GM12878 (cell line): Measurements from ENCODE around the gene ZFYVE19. TPM values are rescaled to one million over a fixed set of nuclear protein-coding genes. Genes with fewer than 3 reads are reported as not detected.

Experiments used
- BACH1 ChIP-seq: fragments of 450-650 bp; IDR thresholded peaks from 2 replicates; pipeline ENCODE4 v1.6.1; 2017; ENCODE audit warnings: mild to moderate bottlenecking, borderline replicate concordance
- BHLHE40 ChIP-seq, 2 experiments: fragments of 450-650 bp in 1 of 2; IDR thresholded peaks; 2 replicates each; pipeline ENCODE4 v1.6.1; 2011 to 2017; ENCODE audit warnings: low read depth in 2 of 2, borderline replicate concordance in 1 of 2, improper control_type of control experiment in 1 of 2, low read length in 1 of 2, mild to moderate bottlenecking in 1 of 2
- BMI1 ChIP-seq: fragments of 450-650 bp; IDR thresholded peaks from 2 replicates; pipeline ENCODE4 v1.6.1; 2016; ENCODE audit warnings: mild to moderate bottlenecking, moderate library complexity, borderline replicate concordance
- DPF2 ChIP-seq: fragments of 450-650 bp; IDR thresholded peaks from 2 replicates; pipeline ENCODE4 v1.6.1; 2017; ENCODE audit warnings: mild to moderate bottlenecking
- GATAD2B ChIP-seq: fragments of 450-650 bp; conservative IDR thresholded peaks from 2 replicates; pipeline ENCODE4 v1.6.1; 2017; ENCODE audit warnings: low read depth, mild to moderate bottlenecking, moderate library complexity
- HDAC6 ChIP-seq: fragments of 200-600 bp; sonication (generic); IDR thresholded peaks from one replicate; pipeline ENCODE4 v1.8.0; 2017; ENCODE audit warnings: antibody characterized with exemption; ENCODE audit not compliant: unreplicated experiment
- IKZF1 ChIP-seq: fragments of 450-650 bp; conservative IDR thresholded peaks from 2 replicates; pipeline ENCODE4 v1.6.1; 2017; ENCODE audit warnings: antibody characterized with exemption, mild to moderate bottlenecking
- PML ChIP-seq: IDR thresholded peaks from 2 replicates; pipeline ENCODE4 v1.6.1; 2012; ENCODE audit warnings: low read length, inconsistent platforms
- RB1 ChIP-seq: fragments of 450-650 bp; formaldehyde crosslinking; IDR thresholded peaks from 2 replicates; pipeline ENCODE4 v1.6.1; 2017; ENCODE audit warnings: mild to moderate bottlenecking, borderline replicate concordance
- SIX5 ChIP-seq: IDR thresholded peaks from 2 replicates; pipeline ENCODE4 v1.6.1; 2011; ENCODE audit warnings: mild to moderate bottlenecking, low read depth, low read length, moderate library complexity; ENCODE audit not compliant: severe bottlenecking
- SMAD1 ChIP-seq: fragments of 450-650 bp; IDR thresholded peaks from 2 replicates; pipeline ENCODE4 v1.6.1; 2018; ENCODE audit warnings: mild to moderate bottlenecking, low read depth; ENCODE audit not compliant: partially characterized antibody
- TCF3 ChIP-seq: IDR thresholded peaks from 2 replicates; pipeline ENCODE4 v1.6.1; 2012; ENCODE audit warnings: low read depth, mild to moderate bottlenecking, low read length, borderline replicate concordance; ENCODE audit not compliant: insufficient read depth
- YY1 ChIP-seq: IDR thresholded peaks from 2 replicates; pipeline ENCODE4 v1.6.1; 2011; ENCODE audit warnings: low read depth, mild to moderate bottlenecking, low read length
- ZNF217 ChIP-seq: fragments of 450-650 bp; IDR thresholded peaks from 2 replicates; pipeline ENCODE4 v1.6.1; 2017; ENCODE audit warnings: antibody characterized with exemption, mild to moderate bottlenecking
- ZNF384 ChIP-seq: IDR thresholded peaks from 2 replicates; pipeline ENCODE4 v1.6.1; 2012; ENCODE audit warnings: low read depth, mild to moderate bottlenecking, low read length, improper control_type of control experiment, borderline replicate concordance
- polyA plus RNA-seq, 11 experiments: library from polyadenylated mRNA; depleted of rRNA in 4 of 11; unstranded in 6 of 11; stranded (reverse) in 5 of 11; fragments of >200 nt; fragmentation: Nextera tagmentation in 4 of 11; fragmentation: Illumina TruSeq in 1 of 11; extraction: Ambion mirVana in 4 of 11; extraction: Trizol in 1 of 11; gene quantifications; 1 replicate in 1 of 11; 2 replicates in 10 of 11; pipeline versions ENCODE4 v1.2.1 to v1.2.3, GENCODE V29; 2011 to 2016; ENCODE audit warnings: inconsistent platforms in 2 of 11, missing spikeins in 2 of 11, low read depth in 1 of 11
- total RNA-seq, 4 experiments: library from RNA; depleted of rRNA in 3 of 4; stranded (reverse); fragments of >200 nt in 3 of 4; fragmentation: Illumina TruSeq in 1 of 4; extraction: Trizol in 1 of 4; gene quantifications; 2 replicates each; pipeline versions ENCODE4 v1.2.1 to v1.2.3, GENCODE V29; 2013 to 2021
- TF ChIP-seq, protein P1 (sequence below): fragments of 150-350 bp; IDR thresholded peaks from 2 replicates; pipeline ENCODE4 v1.6.1; 2016; ENCODE audit warnings: low read depth, low read length
- TF ChIP-seq, protein P2 (sequence below): fragments of 450-650 bp; IDR thresholded peaks from 2 replicates; pipeline ENCODE4 v1.6.1; 2017; ENCODE audit warnings: mild to moderate bottlenecking, moderate library complexity
- TF ChIP-seq, protein P3 (sequence below): fragments of 450-650 bp; conservative IDR thresholded peaks from 2 replicates; pipeline ENCODE4 v1.6.1; 2017; ENCODE audit warnings: mild to moderate bottlenecking, moderate library complexity
- TF ChIP-seq, protein P4 (sequence below): IDR thresholded peaks from 2 replicates; pipeline ENCODE4 v1.6.1; 2011; ENCODE audit warnings: low read depth, mild to moderate bottlenecking, low read length, moderate library complexity, borderline replicate concordance; ENCODE audit errors: extremely low read depth

Gene ZFYVE19
- total and polyA plus RNA-seq, 10 of the 15 experiments (the other 5 are each of a cell fraction or from before 2014, with no cell fraction given) = 1.7 to 36.3 (median 17.0) TPM

DNA sequence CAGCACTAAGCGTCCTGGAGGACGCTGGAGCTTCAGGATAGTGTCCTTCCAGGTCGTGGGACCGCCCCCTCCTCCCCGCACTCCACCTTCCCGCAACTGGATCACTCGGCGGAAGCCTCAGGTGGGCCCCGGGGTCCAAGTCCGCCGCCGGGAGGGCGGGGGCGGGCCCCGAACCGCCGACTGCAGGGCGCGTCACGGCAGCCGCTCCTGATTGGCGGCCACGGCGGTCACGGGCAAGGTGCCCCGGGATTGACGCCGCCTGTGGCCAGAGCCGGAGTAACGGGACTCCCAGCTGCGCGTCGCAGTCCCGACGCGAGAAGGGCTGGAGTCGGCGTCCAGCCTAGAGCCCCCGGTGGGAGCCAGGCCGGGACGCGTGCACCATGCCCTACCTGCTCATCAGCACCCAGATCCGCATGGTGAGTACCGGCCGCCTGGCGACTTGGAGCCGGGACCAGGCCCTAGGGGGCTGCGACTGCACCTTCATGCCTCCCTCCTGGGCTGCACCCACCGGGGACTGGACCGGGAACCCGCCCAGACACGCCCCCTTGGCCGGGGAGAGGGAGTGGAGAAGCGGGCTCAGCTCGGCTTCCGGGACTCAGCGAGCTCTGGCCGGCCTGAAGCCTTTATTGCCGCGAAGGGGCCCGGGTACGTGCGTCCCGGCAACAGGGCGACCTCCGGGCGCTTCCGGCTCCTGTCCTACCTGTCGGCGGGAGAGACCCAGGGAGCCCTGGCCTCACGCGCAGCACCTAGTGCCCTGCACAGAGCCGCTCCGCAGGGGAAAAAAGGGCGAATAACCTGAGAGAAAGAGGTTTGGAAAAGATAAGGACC lies 42.9 kb upstream of the ZFYVE19 start, which contains the start of gene GCHFR (continued):
- TF ChIP-seq PML = no peak
- TF ChIP-seq, protein P1, sequence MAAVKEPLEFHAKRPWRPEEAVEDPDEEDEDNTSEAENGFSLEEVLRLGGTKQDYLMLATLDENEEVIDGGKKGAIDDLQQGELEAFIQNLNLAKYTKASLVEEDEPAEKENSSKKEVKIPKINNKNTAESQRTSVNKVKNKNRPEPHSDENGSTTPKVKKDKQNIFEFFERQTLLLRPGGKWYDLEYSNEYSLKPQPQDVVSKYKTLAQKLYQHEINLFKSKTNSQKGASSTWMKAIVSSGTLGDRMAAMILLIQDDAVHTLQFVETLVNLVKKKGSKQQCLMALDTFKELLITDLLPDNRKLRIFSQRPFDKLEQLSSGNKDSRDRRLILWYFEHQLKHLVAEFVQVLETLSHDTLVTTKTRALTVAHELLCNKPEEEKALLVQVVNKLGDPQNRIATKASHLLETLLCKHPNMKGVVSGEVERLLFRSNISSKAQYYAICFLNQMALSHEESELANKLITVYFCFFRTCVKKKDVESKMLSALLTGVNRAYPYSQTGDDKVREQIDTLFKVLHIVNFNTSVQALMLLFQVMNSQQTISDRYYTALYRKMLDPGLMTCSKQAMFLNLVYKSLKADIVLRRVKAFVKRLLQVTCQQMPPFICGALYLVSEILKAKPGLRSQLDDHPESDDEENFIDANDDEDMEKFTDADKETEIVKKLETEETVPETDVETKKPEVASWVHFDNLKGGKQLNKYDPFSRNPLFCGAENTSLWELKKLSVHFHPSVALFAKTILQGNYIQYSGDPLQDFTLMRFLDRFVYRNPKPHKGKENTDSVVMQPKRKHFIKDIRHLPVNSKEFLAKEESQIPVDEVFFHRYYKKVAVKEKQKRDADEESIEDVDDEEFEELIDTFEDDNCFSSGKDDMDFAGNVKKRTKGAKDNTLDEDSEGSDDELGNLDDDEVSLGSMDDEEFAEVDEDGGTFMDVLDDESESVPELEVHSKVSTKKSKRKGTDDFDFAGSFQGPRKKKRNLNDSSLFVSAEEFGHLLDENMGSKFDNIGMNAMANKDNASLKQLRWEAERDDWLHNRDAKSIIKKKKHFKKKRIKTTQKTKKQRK = no peak
- no peak for TF ChIP-seq SMAD1
- TF ChIP-seq ZNF384 = no peak
- TF ChIP-seq, protein P2, sequence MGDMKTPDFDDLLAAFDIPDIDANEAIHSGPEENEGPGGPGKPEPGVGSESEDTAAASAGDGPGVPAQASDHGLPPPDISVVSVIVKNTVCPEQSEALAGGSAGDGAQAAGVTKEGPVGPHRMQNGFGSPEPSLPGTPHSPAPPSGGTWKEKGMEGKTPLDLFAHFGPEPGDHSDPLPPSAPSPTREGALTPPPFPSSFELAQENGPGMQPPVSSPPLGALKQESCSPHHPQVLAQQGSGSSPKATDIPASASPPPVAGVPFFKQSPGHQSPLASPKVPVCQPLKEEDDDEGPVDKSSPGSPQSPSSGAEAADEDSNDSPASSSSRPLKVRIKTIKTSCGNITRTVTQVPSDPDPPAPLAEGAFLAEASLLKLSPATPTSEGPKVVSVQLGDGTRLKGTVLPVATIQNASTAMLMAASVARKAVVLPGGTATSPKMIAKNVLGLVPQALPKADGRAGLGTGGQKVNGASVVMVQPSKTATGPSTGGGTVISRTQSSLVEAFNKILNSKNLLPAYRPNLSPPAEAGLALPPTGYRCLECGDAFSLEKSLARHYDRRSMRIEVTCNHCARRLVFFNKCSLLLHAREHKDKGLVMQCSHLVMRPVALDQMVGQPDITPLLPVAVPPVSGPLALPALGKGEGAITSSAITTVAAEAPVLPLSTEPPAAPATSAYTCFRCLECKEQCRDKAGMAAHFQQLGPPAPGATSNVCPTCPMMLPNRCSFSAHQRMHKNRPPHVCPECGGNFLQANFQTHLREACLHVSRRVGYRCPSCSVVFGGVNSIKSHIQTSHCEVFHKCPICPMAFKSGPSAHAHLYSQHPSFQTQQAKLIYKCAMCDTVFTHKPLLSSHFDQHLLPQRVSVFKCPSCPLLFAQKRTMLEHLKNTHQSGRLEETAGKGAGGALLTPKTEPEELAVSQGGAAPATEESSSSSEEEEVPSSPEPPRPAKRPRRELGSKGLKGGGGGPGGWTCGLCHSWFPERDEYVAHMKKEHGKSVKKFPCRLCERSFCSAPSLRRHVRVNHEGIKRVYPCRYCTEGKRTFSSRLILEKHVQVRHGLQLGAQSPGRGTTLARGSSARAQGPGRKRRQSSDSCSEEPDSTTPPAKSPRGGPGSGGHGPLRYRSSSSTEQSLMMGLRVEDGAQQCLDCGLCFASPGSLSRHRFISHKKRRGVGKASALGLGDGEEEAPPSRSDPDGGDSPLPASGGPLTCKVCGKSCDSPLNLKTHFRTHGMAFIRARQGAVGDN = peak; percentile 46; the same call in 1 of the 2 replicates
- TF ChIP-seq SIX5 = no peak
- peak; percentile 78; the same call in 1 of the 2 replicates for TF ChIP-seq BACH1
- peak; percentile 55 for TF ChIP-seq DPF2
- 0 out of 2 replicates have a peak, but pooled peaks have one; percentile 32 for TF ChIP-seq ZNF217
- TF ChIP-seq YY1 = 0 out of 2 replicates have a peak, but pooled peaks have one; percentile 4
- TF ChIP-seq BMI1 = no peak
- TF ChIP-seq IKZF1 = peak; percentile 80
- TF ChIP-seq HDAC6 = peak; percentile 30
- 0 out of 2 replicates have a peak, but pooled peaks have one; percentile 50 for TF ChIP-seq RB1
- TF ChIP-seq, protein P3, sequence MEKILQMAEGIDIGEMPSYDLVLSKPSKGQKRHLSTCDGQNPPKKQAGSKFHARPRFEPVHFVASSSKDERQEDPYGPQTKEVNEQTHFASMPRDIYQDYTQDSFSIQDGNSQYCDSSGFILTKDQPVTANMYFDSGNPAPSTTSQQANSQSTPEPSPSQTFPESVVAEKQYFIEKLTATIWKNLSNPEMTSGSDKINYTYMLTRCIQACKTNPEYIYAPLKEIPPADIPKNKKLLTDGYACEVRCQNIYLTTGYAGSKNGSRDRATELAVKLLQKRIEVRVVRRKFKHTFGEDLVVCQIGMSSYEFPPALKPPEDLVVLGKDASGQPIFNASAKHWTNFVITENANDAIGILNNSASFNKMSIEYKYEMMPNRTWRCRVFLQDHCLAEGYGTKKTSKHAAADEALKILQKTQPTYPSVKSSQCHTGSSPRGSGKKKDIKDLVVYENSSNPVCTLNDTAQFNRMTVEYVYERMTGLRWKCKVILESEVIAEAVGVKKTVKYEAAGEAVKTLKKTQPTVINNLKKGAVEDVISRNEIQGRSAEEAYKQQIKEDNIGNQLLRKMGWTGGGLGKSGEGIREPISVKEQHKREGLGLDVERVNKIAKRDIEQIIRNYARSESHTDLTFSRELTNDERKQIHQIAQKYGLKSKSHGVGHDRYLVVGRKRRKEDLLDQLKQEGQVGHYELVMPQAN = peak; percentile 29; the same call in 1 of the 2 replicates
- TF ChIP-seq TCF3 = peak; percentile 71; the same call in 1 of the 2 replicates
- TF ChIP-seq, protein P4, sequence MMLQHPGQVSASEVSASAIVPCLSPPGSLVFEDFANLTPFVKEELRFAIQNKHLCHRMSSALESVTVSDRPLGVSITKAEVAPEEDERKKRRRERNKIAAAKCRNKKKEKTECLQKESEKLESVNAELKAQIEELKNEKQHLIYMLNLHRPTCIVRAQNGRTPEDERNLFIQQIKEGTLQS = no peak
- peak; percentile 54 for TF ChIP-seq GATAD2B
- peak; percentile 82 to 95; a peak in 3 of 4 replicates for TF ChIP-seq BHLHE40 (IDR thresholded peaks at IDR 0.05; ENCODE audit: borderline replicate concordance in 1 of 2, low read depth in 2 of 2, low read length in 1 of 2)
